ENCODE results near the gene CADPS.

CADPS gene

GRCh38 chr3:62622553-62623174 lies 252.6 kb downstream of the CADPS start:
- DNase-seq: no peak

- DNase-seq: no peak
These were observed 253.3 kb downstream of the CADPS start for GRCh38 chr3:62621925-62622324.

- no peak for DNase-seq
These were observed 254.0 kb downstream of the CADPS start for GRCh38 chr3:62621176-62621575.

GRCh38 chr3:62615258-62615849 lies 259.9 kb downstream of the CADPS start:
- no peak for DNase-seq

GRCh38 chr3:62614527-62614926 lies 260.7 kb downstream of the CADPS start:
- no peak for DNase-seq

- no peak for DNase-seq
These were observed 263.5 kb downstream of the CADPS start for GRCh38 chr3:62611541-62612240.

- no peak for DNase-seq
These were observed 267.8 kb downstream of the CADPS start for GRCh38 chr3:62607287-62608029.

- DNase-seq: no peak
These were observed 269.7 kb downstream of the CADPS start for GRCh38 chr3:62605413-62606068.

GRCh38 chr3:62604751-62605351 lies 270.4 kb downstream of the CADPS start:
- no peak for DNase-seq

- DNase-seq: no peak
These were observed 270.9 kb downstream of the CADPS start for GRCh38 chr3:62604298-62604697.

- no peak for DNase-seq
These were observed 272.2 kb downstream of the CADPS start for GRCh38 chr3:62602987-62603386.

GRCh38 chr3:62602129-62602770 lies 273.0 kb downstream of the CADPS start:
- no peak for DNase-seq

GRCh38 chr3:62601238-62602070 lies 273.8 kb downstream of the CADPS start:
- DNase-seq: no peak

- no peak for DNase-seq
These were observed 275.2 kb downstream of the CADPS start for GRCh38 chr3:62600033-62600432.

- DNase-seq: no peak
These were observed 277.7 kb downstream of the CADPS start for GRCh38 chr3:62597491-62597890.

- DNase-seq: no peak
These were observed 282.8 kb downstream of the CADPS start for GRCh38 chr3:62592408-62592807.

GRCh38 chr3:62589078-62589477 lies 286.1 kb downstream of the CADPS start:
- DNase-seq: no peak

GRCh38 chr3:62587579-62588031 lies 287.6 kb downstream of the CADPS start:
- no peak for DNase-seq

- DNase-seq: no peak
These were observed 288.0 kb downstream of the CADPS start for GRCh38 chr3:62587169-62587568.

GRCh38 chr3:62586356-62586755 lies 288.9 kb downstream of the CADPS start:
- no peak for DNase-seq

GRCh38 chr3:62585861-62586260 lies 289.4 kb downstream of the CADPS start:
- DNase-seq: no peak

Measured in activated CD8-positive, alpha-beta memory T cell treated with anti-CD3 and anti-CD28 coated beads for 24 hours (primary cell).